Measurements from ENCODE around the gene PTPRB. TPM values are rescaled to one million over a fixed set of nuclear protein-coding genes. Genes with fewer than 3 reads are reported as not detected.

Gene PTPRB
- total and polyA plus RNA-seq, 2 of the 4 experiments (the other 2 are of a cell fraction), result 4.1 to 6.5 TPM

DNA sequence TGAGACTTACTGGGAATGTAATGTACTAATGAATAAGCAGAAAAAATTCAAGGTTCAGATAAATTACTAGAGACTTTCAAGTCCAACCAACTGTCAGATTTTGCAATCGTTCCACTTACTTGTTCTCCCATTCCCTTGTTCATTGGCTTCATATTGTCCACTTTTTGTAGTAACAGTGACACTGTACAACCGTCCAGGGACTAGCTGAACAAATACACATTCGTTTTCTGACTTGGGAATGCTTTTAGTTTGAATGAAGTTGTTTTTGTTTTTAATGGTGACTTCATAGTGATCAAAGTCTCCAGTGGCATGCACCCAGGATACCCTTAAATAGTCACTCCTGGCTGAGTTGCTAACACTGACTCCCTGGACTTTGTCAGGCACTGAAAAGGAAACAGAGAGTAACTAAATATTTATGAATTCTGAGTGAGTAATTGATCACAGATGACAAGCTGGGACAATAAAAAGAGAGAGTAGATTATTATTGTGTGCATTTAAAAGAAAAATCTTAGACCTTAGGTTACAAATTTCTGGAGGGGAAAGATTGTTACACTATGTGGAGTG lies 65.4 kb downstream of the PTPRB start:
- Histone ChIP-seq H3K9me3 (ENCODE audit: control insufficient read depth, insufficient read depth, low read length) (no peaks in the 10 kb centered on the region), H3K14ac (replicated peaks; ENCODE audit: low read depth, low read length) (no peak overlapping the region), H3K4ac (ENCODE audit: low read depth, low read length) (no peak overlapping the region), H3K4me1 (ENCODE audit: control insufficient read depth, insufficient read depth, low read length) (no peaks in the 10 kb centered on the region), H2BK120ac (ENCODE audit: low read depth, low read length) (no peak overlapping the region), H4K5ac (ENCODE audit: low read depth, low read length) (no peak overlapping the region), H3K79me1 (ENCODE audit: low read depth in 1 of 2, low read length in 2 of 2) (no peaks in the 10 kb centered on the region), H3K9me1 (ENCODE audit: insufficient read depth, low read length) (no peaks in the 10 kb centered on the region), H3K9ac (ENCODE audit: low read depth, low read length) (no peak overlapping the region), H2AK9ac (replicated peaks; ENCODE audit: low read depth, low read length, poor library complexity) (no peak overlapping the region), H2BK15ac (ENCODE audit: low read depth, low read length) (no peak overlapping the region), H3K4me2 (ENCODE audit: low read depth, low read length) (no peak overlapping the region), H3K18ac (ENCODE audit: low read depth, low read length) (no peak overlapping the region), H4K91ac (ENCODE audit: insufficient read depth, low read depth, low read length) (no peak overlapping the region), H3K4me3 (ENCODE audit: insufficient read depth, low read depth, low read length) (no peak overlapping the region), H3K27me3 (ENCODE audit: control insufficient read depth, insufficient read depth, low read length) (no peaks in the 10 kb centered on the region), H2AK5ac (ENCODE audit: low read depth, low read length) (no peak overlapping the region), H4K8ac (ENCODE audit: low read depth in 2 of 2, low read length in 2 of 2) (no peak overlapping the region), H3K23ac (ENCODE audit: low read depth, low read length) (no peak overlapping the region), H4K20me1 (ENCODE audit: insufficient read depth, low read length) (no peaks in the 10 kb centered on the region), H2AFZ (replicated peaks; ENCODE audit: low read length, poor library complexity) (no peak overlapping the region), H2BK20ac (ENCODE audit: low read depth, low read length) (no peak overlapping the region), H3K36me3 (ENCODE audit: control insufficient read depth, insufficient read depth, low read length) (no peaks in the 10 kb centered on the region), H3K27ac (ENCODE audit: insufficient read depth, low read length) (no peak overlapping the region), H2BK5ac (ENCODE audit: low read depth, low read length, poor library complexity, severe bottlenecking) (no peak overlapping the region), H3K56ac (ENCODE audit: extremely low read depth, insufficient read depth, low read length) (no peak overlapping the region)
- TF ChIP-seq MXI1 (IDR thresholded peaks at IDR 0.05; ENCODE audit: borderline replicate concordance, low read depth, low read length) (no peak), CEBPB (IDR thresholded peaks at IDR 0.05; ENCODE audit: low read depth, low read length) (no peak), ELK1 (IDR thresholded peaks at IDR 0.05; ENCODE audit: borderline replicate concordance, low read depth, low read length) (no peak)
- ATAC-seq (ENCODE audit: low read depth) (no peak), DNase-seq (peak; percentile 7)
- WGBS, 2 experiments (ENCODE audit: extremely low coverage in 2 of 2, insufficient read length in 1 of 2), result no CpG with 5 or more reads among the region's 3 CpGs
- intact Hi-C loops (cut with micrococcal nuclease), result loop anchor here (10.0 kb wide), 1 partner anchor 377 kb away; no protein-coding TSS in a partner anchor
- no TSS peak for BruUV-seq (replicated peaks)
- dilution Hi-C loops (cut with HindIII; ENCODE audit: low sequenced_read_pairs, unreplicated experiment), result no loop called here
- ChIA-PET CTCF (interaction anchor here (0.9 kb wide), 1 partner anchor 671 kb away, joined by 3 read pairs; no protein-coding TSS in a partner anchor), POLR2A (ENCODE audit: unreplicated experiment) (no interaction called here)
- in situ Hi-C loops (cut with MboI; ENCODE audit: low sequenced_read_pairs), result loop anchor here (5.0 kb wide), 1 partner anchor 689 kb away; no protein-coding TSS in a partner anchor
